GM12875 (cell line): Measurements from ENCODE around the gene SEC63.
"Not testable (repeated sequence)": the region's sequence is repeated elsewhere in the genome, so short reads cannot be mapped to it uniquely, and the experiment has no call there.

Experiments used
- H3K4me3 ChIP-seq: one replicate; pipeline ENCODE4 v1.5.1; 2011; ENCODE audit warnings: low read depth, low read length, control low read depth
- TF ChIP-seq, protein P1 (sequence below): IDR thresholded peaks from 2 replicates; pipeline ENCODE4 v1.5.1; 2011; ENCODE audit warnings: low read depth, mild to moderate bottlenecking, control low read depth, inconsistent platforms, low read length, moderate library complexity, borderline replicate concordance; ENCODE audit not compliant: insufficient read depth

SEC63 gene, protein sequence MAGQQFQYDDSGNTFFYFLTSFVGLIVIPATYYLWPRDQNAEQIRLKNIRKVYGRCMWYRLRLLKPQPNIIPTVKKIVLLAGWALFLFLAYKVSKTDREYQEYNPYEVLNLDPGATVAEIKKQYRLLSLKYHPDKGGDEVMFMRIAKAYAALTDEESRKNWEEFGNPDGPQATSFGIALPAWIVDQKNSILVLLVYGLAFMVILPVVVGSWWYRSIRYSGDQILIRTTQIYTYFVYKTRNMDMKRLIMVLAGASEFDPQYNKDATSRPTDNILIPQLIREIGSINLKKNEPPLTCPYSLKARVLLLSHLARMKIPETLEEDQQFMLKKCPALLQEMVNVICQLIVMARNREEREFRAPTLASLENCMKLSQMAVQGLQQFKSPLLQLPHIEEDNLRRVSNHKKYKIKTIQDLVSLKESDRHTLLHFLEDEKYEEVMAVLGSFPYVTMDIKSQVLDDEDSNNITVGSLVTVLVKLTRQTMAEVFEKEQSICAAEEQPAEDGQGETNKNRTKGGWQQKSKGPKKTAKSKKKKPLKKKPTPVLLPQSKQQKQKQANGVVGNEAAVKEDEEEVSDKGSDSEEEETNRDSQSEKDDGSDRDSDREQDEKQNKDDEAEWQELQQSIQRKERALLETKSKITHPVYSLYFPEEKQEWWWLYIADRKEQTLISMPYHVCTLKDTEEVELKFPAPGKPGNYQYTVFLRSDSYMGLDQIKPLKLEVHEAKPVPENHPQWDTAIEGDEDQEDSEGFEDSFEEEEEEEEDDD

DNA sequence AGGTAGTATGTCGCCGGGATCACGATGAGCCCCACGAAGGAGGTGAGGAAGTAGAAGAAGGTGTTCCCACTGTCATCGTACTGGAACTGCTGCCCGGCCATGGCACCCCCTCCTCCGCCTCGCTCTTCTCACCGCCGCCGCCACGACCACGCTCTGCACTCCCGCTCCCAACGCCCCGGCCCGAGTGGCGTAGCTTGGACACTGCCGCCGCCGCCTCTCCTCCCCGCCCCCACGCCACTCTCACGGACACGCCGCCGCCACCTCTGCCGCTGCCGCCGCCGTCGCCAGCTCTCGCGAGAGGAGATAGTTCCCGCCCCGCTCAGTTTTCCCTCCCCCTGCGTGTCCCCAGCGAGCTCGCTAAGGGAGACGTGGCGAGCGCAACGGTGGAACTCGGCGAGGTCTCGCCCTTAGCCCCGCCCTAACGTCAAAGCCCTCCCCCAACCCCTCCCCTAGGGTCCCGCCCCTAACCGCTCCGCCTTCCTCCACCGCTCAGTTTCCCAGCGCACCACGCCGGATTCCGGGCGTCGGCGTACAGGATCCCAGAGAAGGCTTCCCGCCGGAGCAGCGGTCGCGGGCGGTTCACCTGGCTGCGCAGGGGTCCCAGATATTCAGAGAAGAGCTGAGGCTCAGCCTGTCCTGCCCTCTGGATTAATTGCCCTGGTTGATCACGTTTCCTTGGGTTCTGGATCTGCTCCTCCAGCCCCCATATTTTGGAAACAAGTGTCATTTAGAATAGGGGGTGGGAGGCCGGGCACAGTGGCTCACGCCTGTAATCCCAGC, at the start of gene SEC63:
Gene SEC63 (minus strand): TSS at position 300 of the 780 bp plus-strand sequence. CDS start 199 bp downstream, at position 101.
- TF ChIP-seq, protein P1, sequence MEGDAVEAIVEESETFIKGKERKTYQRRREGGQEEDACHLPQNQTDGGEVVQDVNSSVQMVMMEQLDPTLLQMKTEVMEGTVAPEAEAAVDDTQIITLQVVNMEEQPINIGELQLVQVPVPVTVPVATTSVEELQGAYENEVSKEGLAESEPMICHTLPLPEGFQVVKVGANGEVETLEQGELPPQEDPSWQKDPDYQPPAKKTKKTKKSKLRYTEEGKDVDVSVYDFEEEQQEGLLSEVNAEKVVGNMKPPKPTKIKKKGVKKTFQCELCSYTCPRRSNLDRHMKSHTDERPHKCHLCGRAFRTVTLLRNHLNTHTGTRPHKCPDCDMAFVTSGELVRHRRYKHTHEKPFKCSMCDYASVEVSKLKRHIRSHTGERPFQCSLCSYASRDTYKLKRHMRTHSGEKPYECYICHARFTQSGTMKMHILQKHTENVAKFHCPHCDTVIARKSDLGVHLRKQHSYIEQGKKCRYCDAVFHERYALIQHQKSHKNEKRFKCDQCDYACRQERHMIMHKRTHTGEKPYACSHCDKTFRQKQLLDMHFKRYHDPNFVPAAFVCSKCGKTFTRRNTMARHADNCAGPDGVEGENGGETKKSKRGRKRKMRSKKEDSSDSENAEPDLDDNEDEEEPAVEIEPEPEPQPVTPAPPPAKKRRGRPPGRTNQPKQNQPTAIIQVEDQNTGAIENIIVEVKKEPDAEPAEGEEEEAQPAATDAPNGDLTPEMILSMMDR, result no peak
- H3K4me3 ChIP-seq, result peak within 1 kb of the TSS; percentile 92

DNA sequence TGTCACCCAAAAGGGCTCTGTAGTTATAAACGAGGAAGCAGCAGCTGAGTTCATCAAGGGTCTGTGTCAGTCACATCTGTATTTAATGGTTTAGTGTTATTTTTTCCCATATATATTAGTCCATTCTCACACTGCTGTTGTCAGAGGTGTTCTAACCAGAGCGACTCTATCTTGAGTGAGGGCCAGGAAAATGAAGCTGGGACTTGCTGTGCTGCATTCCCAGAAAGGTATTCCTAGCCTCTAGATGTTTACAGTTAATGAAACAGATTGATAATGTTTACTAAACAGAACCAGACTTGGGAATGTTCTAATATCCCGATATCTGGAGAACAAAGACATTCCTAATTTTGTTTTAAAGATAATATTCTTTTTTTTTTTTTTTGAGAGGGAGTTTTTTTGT, 48.0 kb upstream of the SEC63 start:
- H3K4me3 ChIP-seq, result no peak overlapping the region
- TF ChIP-seq, protein P1, result no peak

DNA sequence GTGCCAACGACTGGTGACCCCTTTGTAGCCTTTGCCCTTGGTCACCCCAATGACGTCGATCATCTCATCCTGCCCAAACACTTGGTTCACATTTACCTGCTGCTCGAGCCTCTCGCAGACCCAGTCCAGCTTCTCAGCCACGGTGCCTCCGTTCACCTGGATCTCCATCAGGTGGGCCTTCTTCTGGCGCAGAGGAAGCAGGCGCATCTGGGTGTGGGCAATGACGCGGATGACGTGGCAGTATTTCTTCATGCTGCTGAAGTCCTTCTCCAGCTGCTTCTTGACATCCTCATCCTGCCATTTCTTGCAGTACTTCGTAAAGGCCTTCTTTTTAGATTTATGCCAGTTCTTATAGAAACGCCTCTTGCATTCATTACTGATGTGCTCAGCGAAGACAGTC, 46.9 kb upstream of the SEC63 start:
- TF ChIP-seq, protein P1, result no peak

DNA sequence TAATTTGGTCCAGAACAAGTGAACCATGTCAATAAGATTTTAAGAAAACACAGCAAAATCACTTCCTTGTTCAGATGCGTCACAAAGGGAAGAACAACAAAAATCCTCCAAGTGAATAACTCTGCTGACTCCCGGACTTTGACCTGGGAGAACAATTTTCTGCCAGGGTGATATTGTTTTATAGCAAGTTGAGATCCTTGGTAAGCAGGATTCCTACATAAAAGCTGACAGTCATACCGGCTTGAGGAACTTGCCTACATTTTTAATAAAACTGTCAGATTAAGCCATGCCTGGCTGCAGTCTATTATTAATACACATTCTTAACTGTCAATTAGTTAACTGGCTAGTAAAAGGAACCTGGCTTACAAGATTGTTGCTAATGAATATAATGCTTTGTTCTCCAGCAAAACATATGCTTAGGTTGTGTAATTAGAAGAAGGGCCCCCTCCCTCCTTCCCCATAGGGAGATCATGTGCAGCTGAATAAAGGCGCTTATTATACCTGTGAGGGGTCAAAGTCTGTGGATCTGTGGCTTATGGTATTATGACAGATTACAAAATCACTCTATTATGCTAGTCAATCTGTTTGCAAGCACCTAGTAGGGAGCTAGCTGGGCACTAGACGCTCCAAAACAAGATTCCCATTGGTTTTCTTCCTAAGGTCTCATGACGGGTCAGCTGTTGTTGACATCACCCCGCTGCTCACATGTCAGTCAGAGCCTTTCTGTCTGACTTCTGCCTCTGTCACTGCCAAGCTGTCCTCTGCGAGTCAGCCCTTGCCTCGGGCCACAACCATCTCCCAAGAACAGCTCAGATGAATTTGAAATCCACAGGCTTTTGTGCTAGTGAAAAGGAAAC, 44.6 kb upstream of the SEC63 start:
- H3K4me3 ChIP-seq, result no peak overlapping the region
- TF ChIP-seq, protein P1, result no peak

More for the DNA sequence above, 46.9 kb upstream of the SEC63 start:
- H3K4me3 ChIP-seq, result no peak overlapping the region

DNA sequence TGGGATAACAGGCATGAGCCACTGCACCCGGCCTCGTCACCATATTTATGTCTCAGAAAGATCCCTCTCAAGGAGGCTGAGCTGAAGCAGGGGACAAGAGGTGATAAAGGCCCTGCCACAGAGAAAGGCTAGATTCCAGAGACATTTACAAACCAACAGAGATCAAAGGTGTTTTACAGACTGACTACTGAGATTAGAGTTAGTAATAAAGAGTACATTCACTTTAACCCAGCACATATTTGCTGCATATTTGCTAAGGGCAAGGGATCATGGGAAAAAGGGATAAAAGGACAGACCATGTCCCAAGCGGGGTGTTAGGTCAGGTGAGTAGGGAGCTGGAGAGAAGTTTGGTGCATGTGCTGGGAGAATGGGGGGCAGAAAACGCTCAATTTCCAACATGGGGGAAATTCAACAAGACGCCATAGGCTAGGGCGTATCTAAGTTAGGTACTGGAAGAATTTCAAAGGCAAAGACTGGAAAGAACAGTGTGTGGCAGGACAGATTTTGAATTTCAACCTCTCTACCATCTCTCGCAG, 43.8 kb upstream of the SEC63 start:
- no peak overlapping the region for H3K4me3 ChIP-seq
- TF ChIP-seq, protein P1, result no peak

DNA sequence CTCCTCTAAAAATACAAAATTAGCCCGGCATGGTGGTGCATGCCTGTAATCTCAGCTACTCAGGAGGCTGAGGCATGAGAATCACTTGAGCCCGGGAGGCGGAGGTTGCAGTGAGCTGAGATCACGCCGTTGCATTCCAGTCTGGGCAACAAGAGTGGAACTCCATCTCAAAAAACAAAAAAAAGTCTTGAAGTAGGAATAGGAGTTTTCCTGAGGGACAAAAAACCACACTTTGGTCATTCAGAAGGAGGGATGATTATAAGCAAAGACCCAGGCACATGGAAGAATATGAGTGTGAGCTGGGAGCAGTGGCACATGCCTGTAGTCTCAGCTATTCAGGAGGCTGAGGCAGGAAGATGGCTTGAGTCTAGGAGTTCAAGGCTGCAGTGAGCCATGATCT, 42.3 kb upstream of the SEC63 start:
- H3K4me3 ChIP-seq, result not testable (repeated sequence)
